Fibroblast of mammary gland (primary cell): ENCODE measurements around the gene RTP2.
A peak's percentile ranks its signal among the peaks of the same experiment; 100 is the strongest.

Source experiments
- DNase-seq: peaks from one replicate; pipeline ENCODE4 v3.0.0-alpha.2; 2010; ENCODE audit warnings: low read depth
- H3K4me3 ChIP-seq: 2 replicates; pipeline ENCODE4 v1.5.1; 2011; ENCODE audit warnings: low read depth, mild to moderate bottlenecking, low read length, moderate library complexity; ENCODE audit not compliant: control insufficient read depth
- CTCF ChIP-seq: conservative IDR thresholded peaks from 2 replicates; pipeline ENCODE4 v1.5.1; 2011; ENCODE audit warnings: low read depth, low read length, inconsistent platforms; ENCODE audit not compliant: control insufficient read depth, insufficient read depth

The RTP2 gene

DNA sequence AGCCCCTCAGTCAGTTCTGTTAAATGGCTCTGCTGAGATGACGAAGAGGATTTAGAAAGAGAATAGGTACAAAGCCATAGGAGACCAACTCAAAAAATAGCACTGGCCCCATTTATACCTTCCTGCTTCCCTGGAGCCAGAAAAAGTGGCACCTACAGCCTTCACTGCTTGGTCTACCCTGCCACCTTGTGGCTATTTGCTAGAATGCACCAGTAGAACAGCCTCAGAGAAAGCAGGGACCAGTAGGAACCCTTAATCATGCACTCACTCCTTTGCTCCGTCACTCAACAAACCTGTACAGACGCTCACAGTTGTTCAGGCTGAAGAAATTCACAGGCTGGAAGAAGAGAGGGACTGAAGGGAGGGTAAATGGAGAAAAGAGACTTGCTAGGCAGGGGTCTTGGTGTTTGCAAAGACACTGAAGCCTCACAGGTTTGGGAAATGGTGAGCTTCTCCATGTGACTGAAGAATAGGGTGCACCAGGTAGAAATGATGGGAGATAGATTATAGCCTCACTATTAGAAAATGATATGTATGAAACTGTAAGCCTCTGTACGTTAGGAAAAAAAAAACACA lies 12.1 kb upstream of the RTP2 start:
- DNase-seq: peak; percentile 76
- no peak overlapping the region for H3K4me3 ChIP-seq
- peak; percentile 98 for TF ChIP-seq CTCF

GRCh38 chr3:187713504-187713903 lies 11.1 kb upstream of the RTP2 start:
- DNase-seq: peak; percentile 64
- H3K4me3 ChIP-seq: no peak overlapping the region
- no peak for TF ChIP-seq CTCF

DNA sequence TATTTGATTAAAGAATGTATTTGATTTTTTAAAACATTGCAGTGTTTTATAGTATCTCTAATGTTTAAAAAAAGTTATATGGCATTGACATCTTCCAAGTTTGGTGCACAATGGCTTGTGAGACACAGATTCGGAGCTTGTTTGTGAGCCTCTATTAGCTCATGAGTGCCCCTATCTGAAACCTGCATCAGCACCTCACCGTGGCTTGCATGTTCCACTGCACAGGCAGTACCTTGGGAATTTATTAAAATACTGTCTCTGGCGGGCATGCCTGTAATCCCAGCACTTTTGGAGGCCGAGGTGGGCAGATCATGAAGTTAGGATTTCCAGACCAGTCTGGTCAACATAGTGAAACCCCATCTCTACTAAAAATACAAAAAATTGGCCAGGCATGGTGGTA lies 6.8 kb upstream of the RTP2 start:
- H3K4me3 ChIP-seq: no peak overlapping the region
- DNase-seq: no peak
- no peak for TF ChIP-seq CTCF

DNA sequence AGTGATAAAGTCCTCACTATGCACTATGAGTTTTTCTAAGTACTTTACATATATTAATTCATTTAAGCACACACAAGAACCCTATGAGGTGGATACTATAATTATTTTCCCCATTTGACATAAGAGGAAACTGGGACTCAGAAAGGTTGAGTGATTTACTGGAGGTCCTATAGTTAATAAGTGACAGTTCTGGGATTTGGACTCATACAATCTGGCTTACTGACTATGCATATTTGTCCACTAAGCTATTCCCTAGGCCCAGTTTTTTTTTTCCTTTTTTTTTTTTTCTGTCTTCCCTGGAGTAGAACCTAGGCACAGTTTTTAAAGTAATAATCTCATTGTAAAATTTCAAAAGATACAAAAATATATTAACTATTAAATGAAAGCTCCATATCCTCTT lies 6.3 kb upstream of the RTP2 start:
- TF ChIP-seq CTCF: no peak
- no peak overlapping the region for H3K4me3 ChIP-seq
- no peak for DNase-seq

DNA sequence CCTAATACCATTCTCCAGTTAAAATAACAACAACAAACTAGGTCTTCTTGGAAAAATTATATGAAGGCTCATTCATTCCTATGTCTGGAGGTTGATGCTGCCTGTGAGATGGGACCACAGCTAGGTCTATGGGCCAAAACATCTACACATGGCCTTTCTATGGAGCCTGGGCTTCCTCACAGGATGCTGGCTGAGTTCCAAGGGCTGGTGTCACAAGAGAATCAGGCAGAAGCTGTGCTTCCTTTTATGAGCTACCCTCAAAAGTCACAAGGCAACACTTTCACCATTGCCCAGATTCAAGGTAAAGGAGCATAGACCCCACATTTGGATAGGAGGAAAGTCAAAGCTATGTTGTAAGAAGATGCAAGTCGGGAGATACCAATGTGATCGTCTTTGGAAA lies 4.6 kb upstream of the RTP2 start:
- H3K4me3 ChIP-seq: no peak overlapping the region
- no peak for TF ChIP-seq CTCF
- no peak for DNase-seq

DNA sequence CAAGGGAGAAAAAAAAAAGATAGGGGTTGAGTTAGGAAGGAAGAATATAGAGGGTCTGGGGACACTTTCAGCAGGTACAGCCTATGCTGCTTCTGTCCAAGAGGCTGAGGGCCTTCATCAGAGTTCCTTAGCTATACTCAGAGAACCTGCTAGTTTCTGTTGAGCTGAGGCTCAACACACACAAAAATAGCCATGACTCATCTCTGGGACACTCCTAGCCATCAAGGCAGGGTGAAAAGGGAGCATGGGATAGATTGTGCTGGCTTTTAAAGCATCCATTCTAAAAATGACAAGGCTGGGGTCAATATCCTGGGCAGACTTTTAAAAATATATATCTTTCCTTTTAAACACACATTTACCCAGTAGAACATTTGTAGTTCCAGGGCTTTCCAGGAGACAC lies 2.8 kb upstream of the RTP2 start:
- TF ChIP-seq CTCF: no peak
- no peak for DNase-seq
- no peak overlapping the region for H3K4me3 ChIP-seq

GRCh38 chr3:187700249-187700648 lies 2.1 kb downstream of the RTP2 start:
- no peak for TF ChIP-seq CTCF
- no peak for DNase-seq
- H3K4me3 ChIP-seq: no peak overlapping the region
